Hepatocyte (in vitro differentiated cells): Measurements from ENCODE around the gene ZMYND10. TPM values are rescaled to one million over a fixed set of nuclear protein-coding genes. Genes with fewer than 3 reads are reported as not detected.

ENCODE experiments used
- DNase-seq: peaks from one replicate; pipeline ENCODE4 v3.0.0-alpha.2; 2016; ENCODE audit warnings: low spot score
- H2AFZ ChIP-seq: fragments of 200-600 bp; sonication (generic); 2 replicates; pipeline ENCODE4 v1.6.0; 2016; ENCODE audit warnings: antibody characterized with exemption, mild to moderate bottlenecking
- H3K27ac ChIP-seq: fragments of 200-600 bp; sonication (generic); 2 replicates; pipeline ENCODE4 v1.5.1; 2016; ENCODE audit warnings: mild to moderate bottlenecking
- H3K27me3 ChIP-seq: fragments of 200-600 bp; sonication (generic); 2 replicates; pipeline ENCODE4 v1.6.1; 2016
- H3K36me3 ChIP-seq: fragments of 200-600 bp; sonication (generic); replicated peaks from 2 replicates; pipeline ENCODE4 v1.5.1; 2016; ENCODE audit warnings: low read depth; ENCODE audit not compliant: insufficient read depth
- H3K4me1 ChIP-seq: fragments of 200-600 bp; sonication (generic); 2 replicates; pipeline ENCODE4 v1.5.1; 2016; ENCODE audit warnings: mild to moderate bottlenecking, moderate library complexity; ENCODE audit not compliant: insufficient read depth
- H3K4me2 ChIP-seq: fragments of 200-600 bp; sonication (generic); 2 replicates; pipeline ENCODE4 v1.6.0; 2016
- H3K4me3 ChIP-seq: fragments of 200-600 bp; sonication (generic); 2 replicates; pipeline ENCODE4 v1.5.1; 2016; ENCODE audit warnings: mild to moderate bottlenecking
- H3K79me2 ChIP-seq: fragments of 200-600 bp; sonication (generic); 2 replicates; pipeline ENCODE4 v1.6.0; 2017; ENCODE audit warnings: mild to moderate bottlenecking
- H3K9me2 ChIP-seq: fragments of 200-600 bp; sonication (generic); replicated peaks from 2 replicates; pipeline ENCODE4 v1.6.0; 2017; ENCODE audit warnings: mild to moderate bottlenecking; ENCODE audit not compliant: insufficient read depth
- H3K9me3 ChIP-seq: fragments of 200-600 bp; sonication (generic); 2 replicates; pipeline ENCODE4 v1.5.1; 2016; ENCODE audit warnings: low read depth, mild to moderate bottlenecking
- H4K20me1 ChIP-seq: fragments of 200-600 bp; sonication (generic); 2 replicates; pipeline ENCODE4 v1.6.0; 2016; ENCODE audit warnings: mild to moderate bottlenecking; ENCODE audit not compliant: insufficient read depth, poor library complexity, severe bottlenecking
- EZH2 ChIP-seq: fragments of 200-600 bp; sonication (generic); IDR thresholded peaks from 2 replicates; pipeline ENCODE4 v1.6.1; 2016; ENCODE audit warnings: antibody characterized with exemption, mild to moderate bottlenecking, borderline replicate concordance
- EZH2phosphoT487 ChIP-seq: fragments of 200-600 bp; sonication (generic); IDR thresholded peaks from one replicate; pipeline ENCODE4 v1.6.1; 2018; ENCODE audit warnings: antibody characterized with exemption, mild to moderate bottlenecking, low read depth, moderate library complexity; ENCODE audit not compliant: unreplicated experiment, severe bottlenecking
- WGBS: methylation state at CpG from one replicate; pipeline ENCODE4 v1.1.6; 2016; ENCODE audit warnings: low lambda C conversion rate; ENCODE audit errors: missing lambda C conversion rate; 5-methylcytosine and 5-hydroxymethylcytosine counted together
- polyA plus RNA-seq: library from polyadenylated mRNA; unstranded; fragments of >200 nt; fragmentation: Nextera tagmentation; extraction: Ambion mirVana; gene quantifications from 2 replicates; pipeline ENCODE4 v1.2.1, GENCODE V29; 2016
- total RNA-seq: library from RNA; depleted of rRNA; stranded (reverse); fragments of >200 nt; gene quantifications from 2 replicates; pipeline ENCODE4 v1.2.3, GENCODE V29; 2014
- TF ChIP-seq, protein P1 (sequence below): fragments of 200-600 bp; sonication (generic); IDR thresholded peaks from 2 replicates; pipeline ENCODE4 v1.5.1; 2016; ENCODE audit warnings: antibody characterized with exemption, mild to moderate bottlenecking; ENCODE audit not compliant: poor library complexity

ZMYND10 gene
- total and polyA plus RNA-seq, 2 experiments from 2014 or later = 0.20 to 0.77 TPM

DNA sequence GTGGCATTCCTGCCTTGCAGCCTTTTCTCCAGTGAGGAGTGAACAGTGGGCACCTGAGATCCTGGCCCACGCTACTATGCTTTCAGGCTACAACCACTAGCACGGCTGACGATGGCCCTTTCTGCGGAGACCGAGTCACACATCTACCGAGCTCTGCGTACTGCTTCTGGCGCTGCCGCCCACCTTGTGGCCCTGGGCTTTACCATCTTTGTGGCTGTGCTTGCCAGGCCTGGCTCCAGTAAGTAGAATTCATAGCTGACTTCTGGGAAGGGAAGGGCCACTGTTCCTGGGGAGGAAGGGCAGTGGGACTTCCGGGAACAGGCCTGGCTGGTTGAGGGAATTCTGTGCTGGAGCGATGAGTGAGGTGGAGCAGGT lies 5.8 kb upstream of the ZMYND10 start:
- TF ChIP-seq EZH2phosphoT487 (no peak), EZH2 (no peak)
- TF ChIP-seq, protein P1, sequence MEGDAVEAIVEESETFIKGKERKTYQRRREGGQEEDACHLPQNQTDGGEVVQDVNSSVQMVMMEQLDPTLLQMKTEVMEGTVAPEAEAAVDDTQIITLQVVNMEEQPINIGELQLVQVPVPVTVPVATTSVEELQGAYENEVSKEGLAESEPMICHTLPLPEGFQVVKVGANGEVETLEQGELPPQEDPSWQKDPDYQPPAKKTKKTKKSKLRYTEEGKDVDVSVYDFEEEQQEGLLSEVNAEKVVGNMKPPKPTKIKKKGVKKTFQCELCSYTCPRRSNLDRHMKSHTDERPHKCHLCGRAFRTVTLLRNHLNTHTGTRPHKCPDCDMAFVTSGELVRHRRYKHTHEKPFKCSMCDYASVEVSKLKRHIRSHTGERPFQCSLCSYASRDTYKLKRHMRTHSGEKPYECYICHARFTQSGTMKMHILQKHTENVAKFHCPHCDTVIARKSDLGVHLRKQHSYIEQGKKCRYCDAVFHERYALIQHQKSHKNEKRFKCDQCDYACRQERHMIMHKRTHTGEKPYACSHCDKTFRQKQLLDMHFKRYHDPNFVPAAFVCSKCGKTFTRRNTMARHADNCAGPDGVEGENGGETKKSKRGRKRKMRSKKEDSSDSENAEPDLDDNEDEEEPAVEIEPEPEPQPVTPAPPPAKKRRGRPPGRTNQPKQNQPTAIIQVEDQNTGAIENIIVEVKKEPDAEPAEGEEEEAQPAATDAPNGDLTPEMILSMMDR = no peak
- peak overlapping the region; percentile 81 for H3K4me3 ChIP-seq
- H3K27ac ChIP-seq = no peak overlapping the region
- 74% methylated on average over 11 of the region's 11 CpGs for WGBS
- H3K9me3 ChIP-seq = no peaks in the 10 kb centered on the region
- peaks cover 22% of the 10 kb centered on the region for H3K4me1 ChIP-seq
- H3K4me2 ChIP-seq = peak overlapping the region; percentile 91
- no peaks in the 10 kb centered on the region for H3K27me3 ChIP-seq
- H3K36me3 ChIP-seq = no peaks in the 10 kb centered on the region
- H2AFZ ChIP-seq = no peak overlapping the region
- no peaks in the 10 kb centered on the region for H3K9me2 ChIP-seq
- peaks cover 34% of the 10 kb centered on the region for H3K79me2 ChIP-seq
- peaks cover 14% of the 10 kb centered on the region for H4K20me1 ChIP-seq
- no peak for DNase-seq

DNA sequence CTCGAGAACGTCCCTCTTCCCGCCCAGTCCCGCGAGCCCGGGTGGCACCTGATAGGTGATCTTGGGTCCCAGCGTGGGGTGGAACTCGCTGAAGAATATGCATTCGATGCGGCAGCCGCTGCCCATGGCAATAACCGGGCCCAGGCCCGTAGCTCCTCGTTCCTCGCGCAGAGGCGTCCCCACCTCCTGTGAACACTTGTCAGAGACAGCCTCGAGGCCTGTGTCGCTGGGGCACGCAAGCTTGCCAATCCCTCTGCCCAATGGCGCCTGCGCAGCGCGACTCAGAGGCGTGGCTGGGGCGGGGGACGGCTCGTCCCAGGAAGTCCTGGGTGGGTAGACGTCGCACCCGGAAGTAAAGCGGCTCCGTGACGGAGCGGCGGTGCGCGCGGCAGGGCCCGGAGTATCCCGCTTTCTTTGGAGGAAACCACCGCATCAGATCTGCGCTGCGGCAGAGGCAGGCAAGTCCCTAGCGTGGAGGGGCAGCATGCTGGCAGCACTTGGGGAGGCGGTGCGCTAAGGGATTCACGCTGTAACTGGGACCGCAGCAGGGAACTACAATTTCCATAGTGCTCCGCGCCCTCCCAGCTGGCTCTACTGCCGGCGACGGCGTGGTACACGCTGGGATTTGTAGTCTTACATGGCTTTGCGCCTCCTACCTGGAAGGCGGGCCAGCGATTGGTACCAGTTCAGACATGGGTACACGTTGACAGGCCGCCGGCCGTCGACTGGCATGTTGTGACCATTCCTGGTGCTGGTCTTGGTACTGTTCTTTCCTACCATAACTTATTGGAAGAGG lies 5.2 kb upstream of the ZMYND10 start, which contains the start of the genes CYB561D2 and NPRL2:
TSS of gene CYB561D2 (plus strand) at position 336 of the 796 bp plus-strand sequence. CDS start 572 bp downstream, outside the sequence.
TSS of gene NPRL2 (minus strand) at position 249 of the 796 bp plus-strand sequence. CDS start at position 126, 123 bp downstream.
- Histone ChIP-seq H3K9me3 (no peaks in the 10 kb centered on the region), H3K79me2 (peaks cover 28% of the 10 kb centered on the region), H3K4me2 (peak within 1 kb of the TSS; percentile 91), H2AFZ (peak within 1 kb of the TSS; percentile 33), H3K4me3 (peak within 1 kb of the TSS; percentile 81), H3K27ac (peak within 1 kb of the TSS; percentile 92), H3K27me3 (no peaks in the 10 kb centered on the region), H4K20me1 (peaks cover 8% of the 10 kb centered on the region), H3K36me3 (no peaks in the 10 kb centered on the region), H3K9me2 (no peaks in the 10 kb centered on the region), H3K4me1 (peaks cover 20% of the 10 kb centered on the region)
- DNase-seq = peak; percentile 96
- WGBS = 2% methylated on average over 52 of the region's 64 CpGs
- TF ChIP-seq, protein P1 = no peak
- TF ChIP-seq EZH2phosphoT487 (no peak), EZH2 (no peak)

DNA sequence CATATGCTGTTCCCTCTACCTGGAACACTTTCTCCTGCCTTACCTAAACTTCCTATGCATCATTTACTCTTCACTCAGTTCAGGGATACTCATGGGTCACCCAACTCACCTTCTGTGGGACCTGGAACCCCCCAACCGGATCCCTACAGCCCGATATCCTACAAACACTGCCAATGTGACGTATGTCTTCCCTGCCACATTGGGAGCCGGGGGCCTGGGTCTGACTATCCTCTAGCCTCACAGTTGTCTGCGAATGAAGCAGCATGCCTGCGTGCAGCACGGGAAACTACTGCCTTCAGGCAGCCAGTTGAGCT lies 4.6 kb upstream of the ZMYND10 start:
- peak overlapping the region; percentile 81 for H3K4me3 ChIP-seq
- peaks cover 2% of the 10 kb centered on the region for H4K20me1 ChIP-seq
- peak overlapping the region; percentile 92 for H3K27ac ChIP-seq
- H3K4me2 ChIP-seq = peak overlapping the region; percentile 91
- WGBS = 44% methylated on average over 7 of the region's 7 CpGs
- no peaks in the 10 kb centered on the region for H3K36me3 ChIP-seq
- DNase-seq = no peak
- peak overlapping the region; percentile 33 for H2AFZ ChIP-seq
- H3K79me2 ChIP-seq = peaks cover 22% of the 10 kb centered on the region
- no peak for TF ChIP-seq EZH2phosphoT487
- TF ChIP-seq, protein P1 = no peak
- no peak for TF ChIP-seq EZH2
- peaks cover 25% of the 10 kb centered on the region for H3K4me1 ChIP-seq
- no peaks in the 10 kb centered on the region for H3K9me2 ChIP-seq
- H3K9me3 ChIP-seq = no peaks in the 10 kb centered on the region
- no peaks in the 10 kb centered on the region for H3K27me3 ChIP-seq
